H1 (cell line): ENCODE data around the gene YBX1. TPM values are rescaled to one million over a fixed set of nuclear protein-coding genes. Genes with fewer than 3 reads are reported as not detected.

Experiments used
- CTCF ChIA-PET: fragments of 300-600 bp; sonication (Branson Sonifier 250); formaldehyde crosslinking; loops from one replicate; lab custom pipeline; 2021; ENCODE audit not compliant: partially characterized antibody; lab: Charles Lee
- POLR2A ChIA-PET: fragments of 300-600 bp; sonication (Branson Sonifier 250); formaldehyde crosslinking; loops from one replicate; lab custom pipeline; 2021; ENCODE audit warnings: inconsistent platforms; ENCODE audit not compliant: partially characterized antibody; lab: Charles Lee
- DNase-seq, 2 experiments: peaks; one replicate each; pipeline versions ENCODE4 v3.0.0 to v3.0.0-alpha.2; 2010 to 2022; ENCODE audit warnings: low spot score in 2 of 2, low read depth in 1 of 2, mixed read lengths in 1 of 2
- FAIRE-seq: peaks from 2 replicates; lab custom pipeline; 2011; peaks lifted over from hg19 to GRCh38; lab: Jason Lieb, UNC
- H2AFZ ChIP-seq: 2 replicates; pipeline ENCODE4 v1.8.1; 2012; ENCODE audit warnings: low read length, inconsistent platforms
- H2AK5ac ChIP-seq: 2 replicates; pipeline ENCODE4 v1.6.1; 2013; ENCODE audit warnings: low read depth, low read length
- H2BK120ac ChIP-seq: replicated peaks from 2 replicates; pipeline ENCODE3; 2013; ENCODE audit warnings: low read depth, low read length, inconsistent platforms
- H2BK12ac ChIP-seq: 2 replicates; pipeline ENCODE4 v1.6.1; 2013; ENCODE audit warnings: low read depth, low read length
- H2BK15ac ChIP-seq: 2 replicates; pipeline ENCODE4 v1.6.1; 2013; ENCODE audit warnings: low read length
- H2BK20ac ChIP-seq: 2 replicates; pipeline ENCODE4 v1.6.1; 2013; ENCODE audit warnings: low read length
- H2BK5ac ChIP-seq: 2 replicates; pipeline ENCODE4 v1.6.1; 2013; ENCODE audit warnings: low read depth, low read length
- H3K14ac ChIP-seq: 2 replicates; pipeline ENCODE4 v1.6.1; 2013; ENCODE audit warnings: inconsistent platforms; ENCODE audit not compliant: insufficient read length
- H3K18ac ChIP-seq: 2 replicates; pipeline ENCODE4 v1.6.1; 2013; ENCODE audit warnings: low read length; ENCODE audit errors: extremely low read depth
- H3K23ac ChIP-seq: 2 replicates; pipeline ENCODE4 v1.6.1; 2013; ENCODE audit warnings: inconsistent platforms; ENCODE audit not compliant: insufficient read length
- H3K23me2 ChIP-seq: 2 replicates; pipeline ENCODE4 v1.6.1; 2013; ENCODE audit warnings: low read depth, low read length
- H3K27ac ChIP-seq: 2 replicates; pipeline ENCODE4 v1.6.1; 2011; ENCODE audit warnings: low read depth, low read length, inconsistent platforms
- H3K27me3 ChIP-seq, 4 experiments: replicated peaks in 1 of 4; 1 replicate in 1 of 4; 2 replicates in 3 of 4; pipeline versions ENCODE4 v1.6.1 to v1.8.1; 2011 to 2013; ENCODE audit warnings: low read length in 3 of 4, mild to moderate bottlenecking in 3 of 4, inconsistent platforms in 2 of 4, mixed read lengths in 2 of 4, moderate library complexity in 1 of 4; ENCODE audit not compliant: control insufficient read depth in 3 of 4, insufficient read depth in 3 of 4; ENCODE audit errors: extremely low read depth in 1 of 4
- H3K36me3 ChIP-seq, 4 experiments: 2 replicates each; pipeline versions ENCODE4 v1.6.1 to v1.8.1; 2011 to 2013; ENCODE audit warnings: mild to moderate bottlenecking in 4 of 4, low read length in 3 of 4, moderate library complexity in 2 of 4, control low read depth in 1 of 4, inconsistent platforms in 1 of 4; ENCODE audit not compliant: insufficient read depth in 4 of 4, control insufficient read depth in 2 of 4
- H3K4ac ChIP-seq: replicated peaks from 2 replicates; pipeline ENCODE3; 2013; ENCODE audit warnings: low read length, low read depth, mixed read lengths, inconsistent platforms; ENCODE audit not compliant: insufficient read length
- H3K4me1 ChIP-seq, 4 experiments: replicated peaks in 1 of 4; 1 replicate in 1 of 4; 2 replicates in 3 of 4; pipeline versions ENCODE4 v1.6.1 to v1.8.1; 2011 to 2013; ENCODE audit warnings: low read length in 3 of 4, inconsistent platforms in 2 of 4, mixed read lengths in 1 of 4; ENCODE audit not compliant: insufficient read depth in 4 of 4, control insufficient read depth in 3 of 4
- H3K4me2 ChIP-seq, 2 experiments: 2 replicates each; pipeline versions ENCODE4 v1.6.1 to v1.8.1; 2011 to 2013; ENCODE audit warnings: low read depth in 2 of 2, low read length in 2 of 2, control low read depth in 1 of 2, inconsistent platforms in 1 of 2, mild to moderate bottlenecking in 1 of 2; ENCODE audit not compliant: insufficient read depth in 1 of 2
- H3K4me3 ChIP-seq, 4 experiments: fragments of 200-600, 300-600 bp in 1 of 4; sonication (generic), shearing (Covaris generic), sonication (Bioruptor Twin) in 1 of 4; 2 replicates each; pipeline versions ENCODE4 v1.5.1 to v1.8.1; 2011 to 2016; ENCODE audit warnings: low read length in 4 of 4, low read depth in 3 of 4, control low read depth in 2 of 4, inconsistent platforms in 2 of 4, mild to moderate bottlenecking in 2 of 4, mixed read lengths in 1 of 4, moderate library complexity in 1 of 4; ENCODE audit not compliant: insufficient read depth in 2 of 4; ENCODE audit errors: extremely low read depth in 1 of 4
- H3K56ac ChIP-seq: replicated peaks from 2 replicates; pipeline ENCODE3; 2013; ENCODE audit warnings: low read depth, mild to moderate bottlenecking, mixed read lengths, low read length, inconsistent platforms; ENCODE audit not compliant: insufficient read length
- H3K79me1 ChIP-seq: 2 replicates; pipeline ENCODE4 v1.6.1; 2013; ENCODE audit warnings: low read depth, low read length, control low read depth
- H3K79me2 ChIP-seq, 2 experiments: 2 replicates each; pipeline versions ENCODE4 v1.6.1 to v1.8.1; 2012 to 2013; ENCODE audit warnings: low read length in 2 of 2, mild to moderate bottlenecking in 2 of 2, inconsistent platforms in 1 of 2; ENCODE audit not compliant: insufficient read depth in 2 of 2, control insufficient read depth in 1 of 2
- H3K9ac ChIP-seq, 4 experiments: replicated peaks in 1 of 4; 1 replicate in 1 of 4; 2 replicates in 3 of 4; pipeline versions ENCODE4 v1.6.1 to v1.8.1; 2011 to 2013; ENCODE audit warnings: low read depth in 3 of 4, low read length in 3 of 4, control low read depth in 2 of 4, mild to moderate bottlenecking in 2 of 4, moderate library complexity in 2 of 4, inconsistent platforms in 1 of 4; ENCODE audit errors: extremely low read depth in 1 of 4
- H3K9me3 ChIP-seq, 2 experiments: 2 replicates each; pipeline versions ENCODE4 v1.6.1 to v1.8.1; 2012 to 2013; ENCODE audit warnings: mild to moderate bottlenecking in 2 of 2, moderate library complexity in 2 of 2, control low read depth in 1 of 2, inconsistent platforms in 1 of 2, low read depth in 1 of 2, low read length in 1 of 2, mixed read lengths in 1 of 2; ENCODE audit not compliant: insufficient read depth in 2 of 2
- H4K20me1 ChIP-seq, 2 experiments: replicated peaks in 1 of 2; 2 replicates each; pipeline versions ENCODE3 to v1.8.1; 2011 to 2013; ENCODE audit warnings: inconsistent platforms in 2 of 2, low read length in 2 of 2, mild to moderate bottlenecking in 1 of 2; ENCODE audit not compliant: insufficient read depth in 2 of 2, control insufficient read depth in 1 of 2
- H4K5ac ChIP-seq: 2 replicates; pipeline ENCODE4 v1.6.1; 2013; ENCODE audit warnings: low read length, low read depth, mixed read lengths, inconsistent platforms; ENCODE audit not compliant: insufficient read length
- H4K8ac ChIP-seq: 2 replicates; pipeline ENCODE4 v1.8.0; 2013; ENCODE audit warnings: mild to moderate bottlenecking, moderate library complexity, low read length, inconsistent platforms; ENCODE audit not compliant: insufficient read depth; ENCODE audit errors: extremely low read depth
- H4K91ac ChIP-seq: replicated peaks from 2 replicates; pipeline ENCODE3; 2013; ENCODE audit warnings: low read length, mixed read lengths, inconsistent platforms; ENCODE audit not compliant: insufficient read length
- CHD1 ChIP-seq: IDR thresholded peaks from 2 replicates; pipeline ENCODE4 v1.6.1; 2012; ENCODE audit warnings: low read depth, low read length, improper control_type of control experiment
- HDAC2 ChIP-seq, 2 experiments: fragments of 300-600 bp in 1 of 2; sonication (generic) in 1 of 2; IDR thresholded peaks; 2 replicates each; pipeline ENCODE4 v1.6.1; 2011 to 2012; ENCODE audit warnings: low read depth in 2 of 2, low read length in 2 of 2, mild to moderate bottlenecking in 2 of 2, moderate library complexity in 2 of 2, borderline replicate concordance in 1 of 2, inconsistent platforms in 1 of 2
- MAX ChIP-seq: IDR thresholded peaks from 2 replicates; pipeline ENCODE4 v1.6.1; 2012; ENCODE audit warnings: inconsistent platforms
- POLR2AphosphoS5 ChIP-seq: IDR thresholded peaks from 2 replicates; pipeline ENCODE4 v1.6.1; 2011; ENCODE audit warnings: low read depth, low read length
- RBBP5 ChIP-seq: IDR thresholded peaks from 2 replicates; pipeline ENCODE4 v1.7.1; 2012; ENCODE audit warnings: low read depth, mild to moderate bottlenecking, inconsistent platforms, low read length, moderate library complexity, borderline replicate concordance
- RNF2 ChIP-seq: fragments of 200-900, 300-1000 bp; sonication (generic); IDR thresholded peaks from 2 replicates; pipeline ENCODE4 v1.7.1; 2016; ENCODE audit warnings: borderline replicate concordance, low read depth, mild to moderate bottlenecking, antibody characterized with exemption, low read length; ENCODE audit not compliant: poor library complexity, severe bottlenecking; ENCODE audit errors: missing control alignments
- SP4 ChIP-seq: IDR thresholded peaks from 2 replicates; pipeline ENCODE4 v1.6.1; 2012; ENCODE audit warnings: low read length, inconsistent platforms
- TAF1 ChIP-seq: IDR thresholded peaks from 2 replicates; pipeline ENCODE4 v1.6.1; 2011; ENCODE audit warnings: mild to moderate bottlenecking, low read depth, low read length
- TAF7 ChIP-seq: optimal IDR thresholded peaks from 2 replicates; pipeline ENCODE3; 2011; ENCODE audit warnings: low read depth, mild to moderate bottlenecking, inconsistent platforms, low read length, moderate library complexity, borderline replicate concordance
- TCF12 ChIP-seq: IDR thresholded peaks from 2 replicates; pipeline ENCODE4 v1.6.1; 2011; ENCODE audit warnings: low read depth, mild to moderate bottlenecking, low read length
- WGBS, 2 experiments: shearing (Covaris generic) in 1 of 2; methylation state at CpG; one replicate each; pipeline versions ENCODE4 v1.1.6 to v1.1.7; 2013 to 2015; ENCODE audit warnings: low lambda C conversion rate in 2 of 2, mixed read lengths in 2 of 2, inconsistent platforms in 1 of 2, low coverage in 1 of 2, missing lambda C conversion rate in 1 of 2; ENCODE audit not compliant: insufficient replicate concordance in 2 of 2, insufficient coverage in 1 of 2, insufficient read length in 1 of 2; ENCODE audit errors: extremely low coverage in 1 of 2, missing lambda C conversion rate in 1 of 2; 5-methylcytosine and 5-hydroxymethylcytosine counted together
- polyA plus RNA-seq, 7 experiments: library from polyadenylated mRNA; depleted of rRNA in 3 of 7; stranded (reverse) in 5 of 7; unstranded in 2 of 7; fragments of >200 nt in 5 of 7; fragments of 200-250 nt in 2 of 7; gene quantifications; 1 replicate in 5 of 7; 2 replicates in 1 of 7; 4 replicates in 1 of 7; pipeline versions ENCODE4 v1.2.1 to v1.2.3, GENCODE V29; 2011 to 2013; ENCODE audit warnings: missing spikeins in 2 of 7, mixed read lengths in 2 of 7
- total RNA-seq: library from RNA; stranded (reverse); fragmentation: NEBNext Ultra II Directional; extraction: Animal tissue kit (Norgen Biotek cat#: 25700); gene quantifications from 2 replicates; pipeline ENCODE4 v1.2.1, GENCODE V29; 2021

Gene YBX1
- total and polyA plus RNA-seq, 2 of the 8 experiments (the other 6 are each of a cell fraction or from before 2014, with no cell fraction given), result 438 to 1,219 TPM

DNA sequence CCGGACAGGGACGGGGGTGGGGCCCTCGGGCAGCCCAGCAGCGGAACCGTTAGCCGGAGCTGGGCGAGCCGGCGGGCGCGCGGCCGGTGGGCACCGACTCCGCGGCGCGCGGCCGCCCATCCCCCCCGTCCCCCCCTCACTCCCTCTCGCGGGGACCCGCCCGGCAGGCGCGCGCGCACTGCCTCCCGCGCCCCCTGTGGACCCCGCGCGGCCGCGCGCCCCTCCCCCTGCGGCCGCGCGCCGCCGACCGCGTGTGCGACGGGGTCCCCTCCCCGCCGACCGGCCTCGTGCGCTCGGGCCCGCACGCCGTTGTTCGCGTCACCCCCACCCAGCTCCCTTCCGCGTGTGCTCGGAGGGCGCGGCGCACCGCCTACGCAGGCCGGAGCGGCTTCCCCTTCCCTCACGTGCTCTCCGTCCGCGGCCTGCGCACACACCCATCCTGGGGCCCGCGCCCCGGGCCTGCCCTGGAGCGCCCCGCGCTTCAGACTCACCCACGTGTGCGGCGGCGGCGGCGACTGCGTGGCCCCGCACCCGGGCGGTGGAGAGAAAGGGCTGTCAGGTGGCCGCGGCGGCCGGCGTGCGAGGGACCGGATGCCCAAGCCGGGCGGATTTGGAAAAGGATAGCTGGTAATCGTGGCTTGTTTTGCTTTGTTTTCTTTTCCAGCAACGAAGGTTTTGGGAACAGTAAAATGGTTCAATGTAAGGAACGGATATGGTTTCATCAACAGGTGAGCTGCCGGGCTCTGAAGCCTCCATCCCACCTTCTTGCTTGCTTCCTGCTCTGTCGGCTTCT lies 717 bp downstream of the YBX1 start:
- Histone ChIP-seq H3K23me2 (peaks cover 16% of the 10 kb centered on the region), H3K4ac (no peak overlapping the region), H4K5ac (peak overlapping the region; percentile 59), H3K56ac (peak overlapping the region; percentile 39), H3K4me3 (peak overlapping the region; percentile 83 to 99 (median 88)), H4K20me1 (peaks cover 29 to 36% of the 10 kb centered on the region in 2 experiments), H2BK12ac (no peak overlapping the region), H3K79me1 (no peaks in the 10 kb centered on the region; the same call in 1 of the 2 replicates), H3K18ac (peak overlapping the region; percentile 79; the same call in 1 of the 2 replicates), H3K27ac (peak overlapping the region; percentile 78; the same call in 1 of the 2 replicates), H3K36me3 (peaks cover 0 to 34% (median 10%) of the 10 kb centered on the region in 4 experiments; a peak in 6 of 8 replicates), H3K4me1 (peaks cover 2 to 11% (median 4%) of the 10 kb centered on the region in 4 experiments; a peak in 6 of 7 replicates), H3K9me3 (no peaks in the 10 kb centered on the region), H3K27me3 (no peaks in the 10 kb centered on the region), H3K79me2 (peaks cover 48 to 71% of the 10 kb centered on the region in 2 experiments), H2BK20ac (no peak overlapping the region), H2BK15ac (no peak overlapping the region), H3K23ac (no peak overlapping the region), H3K9ac (peak overlapping the region; percentile 85 to 94 (median 88)), H2AK5ac (no peak overlapping the region), H3K4me2 (peak overlapping the region; percentile 84 to 99), H4K91ac (peak overlapping the region; percentile 91), H2BK120ac (no peak overlapping the region), H4K8ac (peak overlapping the region; percentile 42; the same call in 1 of the 2 replicates), H2AFZ (no peak overlapping the region), H2BK5ac (peak overlapping the region; percentile 63; the same call in 1 of the 2 replicates), H3K14ac (no peak overlapping the region)
- peak in 1 of 2 experiments; percentile 55 for DNase-seq
- ChIA-PET POLR2A (interaction anchor here (0.7 to 7.3 kb wide), 44 partner anchors 8 to 411 kb away, joined by 3 to 94 read pairs (median 5); partner anchors contain the start of genes C1orf50, CLDN19, P3H1 and PPCS), CTCF (interaction anchor here (0.7 to 2.1 kb wide), 8 partner anchors 12 to 279 kb away, joined by 3 to 8 read pairs (median 3); no protein-coding TSS in a partner anchor)
- no peak for FAIRE-seq
- 1% methylated on average over 44 of the region's 103 CpGs; no CpG with 5 or more reads in 1 of the 2 experiments for WGBS, 2 experiments
- TF ChIP-seq CHD1 (no peak), TAF1 (peak; percentile 82), RBBP5 (peak; percentile 64; the same call in 1 of the 2 replicates), HDAC2 (IDR thresholded peaks at IDR 0.05; ENCODE audit: borderline replicate concordance in 1 of 2, low read depth in 2 of 2, low read length in 2 of 2) (peak in 1 of 2 experiments; percentile 79; a peak in 1 of 4 replicates), TCF12 (no peak), TAF7 (no peak), POLR2AphosphoS5 (peak; percentile 91), SP4 (no peak), RNF2 (no peak), MAX (peak; percentile 95)
